Stimulated activated CD4-positive, alpha-beta T cell treated with anti-CD3 and anti-CD28 coated beads, TNF-alpha, amount 100 ng/mL, for 24 hours (primary cell): ENCODE data around the gene RYK.

Source experiments
- DNase-seq, 3 experiments: peaks; one replicate each; pipeline ENCODE4 v3.0.0-alpha.2; 2020; ENCODE audit warnings: low read depth in 3 of 3

RYK gene

GRCh38 chr3:134149286-134149685 lies 101.4 kb downstream of the RYK start:
- no peak for DNase-seq

DNA sequence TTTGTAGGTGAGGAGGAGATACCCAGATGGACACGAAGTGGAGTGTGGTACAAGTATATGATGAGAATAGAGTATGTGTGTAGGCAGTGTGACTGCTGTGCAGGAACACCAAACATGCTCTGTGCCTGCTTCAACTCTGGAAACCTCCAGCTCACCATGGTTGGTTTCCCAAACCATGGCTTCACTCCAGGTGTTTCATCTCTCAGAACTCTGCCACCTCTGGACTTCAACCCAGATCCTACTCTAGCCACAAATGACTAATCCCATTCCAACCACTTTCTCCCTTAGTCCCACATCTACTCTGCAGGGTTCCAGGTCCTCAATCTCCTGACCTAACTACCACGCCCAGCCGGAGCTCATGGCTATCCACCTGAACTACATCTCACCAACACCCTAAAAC lies 102.1 kb downstream of the RYK start:
- no peak for DNase-seq

GRCh38 chr3:134147411-134147810 lies 103.2 kb downstream of the RYK start:
- no peak for DNase-seq

DNA sequence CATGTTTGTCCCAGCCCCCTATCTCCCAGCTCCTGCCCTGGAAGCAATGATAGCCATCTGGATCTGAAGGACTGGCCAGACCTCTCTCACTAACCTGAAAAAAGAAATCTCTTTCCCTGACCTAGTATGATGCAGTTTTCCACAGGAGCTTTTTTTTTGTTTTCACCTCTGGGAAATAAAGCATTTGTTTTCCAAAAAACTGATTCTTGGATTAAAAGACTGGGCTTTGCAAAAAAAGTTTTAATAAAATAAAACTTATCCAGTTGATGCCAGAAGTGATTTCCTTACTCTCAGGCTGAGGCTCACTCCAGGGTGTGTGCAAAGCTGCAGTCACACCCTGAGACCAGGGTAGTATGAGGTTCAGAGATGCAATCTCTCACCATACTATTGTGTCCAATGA lies 104.0 kb downstream of the RYK start:
- DNase-seq: no peak

GRCh38 chr3:134145183-134145582 lies 105.5 kb downstream of the RYK start:
- no peak for DNase-seq

DNA sequence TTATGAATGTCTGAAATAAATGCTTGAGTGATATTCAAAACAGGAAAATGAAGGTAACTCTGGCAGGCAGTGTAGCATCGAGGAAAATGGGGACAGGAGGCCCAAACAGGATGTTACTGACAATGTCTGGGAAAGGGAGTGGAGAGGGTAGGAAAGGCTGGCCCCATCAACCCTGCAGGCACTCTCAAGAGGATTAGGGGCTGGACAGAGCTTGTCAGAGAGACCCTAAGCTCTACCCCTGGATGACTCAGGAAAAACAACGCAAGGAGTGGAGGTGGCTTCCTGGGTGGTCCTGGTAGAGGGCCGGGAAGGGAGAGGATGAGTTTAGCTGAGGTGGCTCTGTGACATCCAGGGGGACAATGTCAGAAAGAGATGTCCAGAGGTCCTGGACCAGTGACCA lies 106.0 kb downstream of the RYK start:
- no peak for DNase-seq

DNA sequence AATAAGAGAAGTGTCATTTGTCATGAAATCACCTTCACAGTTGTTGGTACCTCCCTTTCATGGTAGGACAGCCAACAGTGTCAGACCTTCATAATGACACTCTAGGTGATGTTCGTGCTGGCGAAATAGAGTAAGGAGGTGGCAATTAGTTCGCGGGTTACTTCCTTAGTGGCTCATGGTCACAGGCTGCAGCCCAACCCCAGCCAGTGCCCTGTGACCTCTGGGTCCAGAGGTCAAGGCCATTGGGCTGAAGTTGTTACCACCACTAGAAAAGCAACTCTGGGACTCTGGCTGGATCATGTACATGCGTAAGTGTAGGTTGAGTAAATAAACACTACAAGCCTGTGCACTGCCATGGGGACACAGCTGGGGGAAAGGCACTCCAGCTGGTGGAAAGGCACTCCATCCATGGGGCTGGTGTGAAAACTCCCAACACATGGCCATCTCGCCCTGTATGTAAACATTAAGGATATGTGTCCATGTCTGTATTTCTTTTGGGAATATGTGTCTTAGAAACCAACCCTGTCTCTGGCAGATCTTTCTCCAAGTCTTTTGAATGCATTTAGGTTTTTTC lies 106.7 kb downstream of the RYK start:
- no peak for DNase-seq

DNA sequence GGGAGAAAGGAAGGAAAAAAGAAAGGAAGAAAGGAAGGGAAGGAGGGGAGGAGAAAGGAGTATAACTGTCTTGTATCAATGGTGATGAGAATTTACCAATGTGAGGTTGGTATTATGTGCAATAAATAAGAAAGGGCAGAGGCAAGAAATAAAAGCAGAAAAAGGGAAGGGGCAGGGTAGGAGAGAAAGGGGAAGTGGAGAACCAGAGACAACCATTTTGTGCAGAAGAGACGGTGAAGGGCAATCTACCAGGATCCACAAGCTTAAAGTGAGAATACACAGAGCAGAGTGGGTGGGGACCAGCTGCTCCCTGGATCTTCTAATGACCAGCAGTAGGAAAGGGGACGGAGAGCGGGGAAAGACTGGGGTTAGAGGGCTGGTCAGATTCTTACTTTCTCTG lies 114.1 kb downstream of the RYK start:
- no peak for DNase-seq

GRCh38 chr3:134134698-134135415 lies 115.8 kb downstream of the RYK start:
- DNase-seq: no peak

GRCh38 chr3:134134240-134134639 lies 116.4 kb downstream of the RYK start:
- no peak for DNase-seq

GRCh38 chr3:134132961-134133360 lies 117.7 kb downstream of the RYK start:
- no peak for DNase-seq

DNA sequence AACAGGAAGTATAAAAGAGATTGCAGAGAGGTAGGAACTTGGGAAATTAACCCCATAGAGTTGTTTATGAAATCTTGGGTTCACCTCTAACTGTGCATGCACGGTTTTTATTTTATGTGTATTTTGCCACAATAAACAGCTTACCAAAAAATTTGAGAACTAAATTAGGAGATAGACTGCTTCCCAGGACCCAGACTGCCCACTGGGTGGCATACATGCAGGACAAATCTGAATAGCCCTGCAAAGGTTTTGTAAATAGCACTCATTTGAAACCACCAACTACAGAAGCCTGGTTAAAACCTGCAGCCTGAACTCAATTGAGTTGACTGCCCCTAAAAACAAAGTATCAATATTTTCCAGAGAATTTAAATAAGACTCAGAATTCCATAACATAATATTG lies 124.5 kb downstream of the RYK start:
- no peak for DNase-seq

- no peak for DNase-seq
These were observed 135.9 kb downstream of the RYK start for GRCh38 chr3:134114726-134115125.

DNA sequence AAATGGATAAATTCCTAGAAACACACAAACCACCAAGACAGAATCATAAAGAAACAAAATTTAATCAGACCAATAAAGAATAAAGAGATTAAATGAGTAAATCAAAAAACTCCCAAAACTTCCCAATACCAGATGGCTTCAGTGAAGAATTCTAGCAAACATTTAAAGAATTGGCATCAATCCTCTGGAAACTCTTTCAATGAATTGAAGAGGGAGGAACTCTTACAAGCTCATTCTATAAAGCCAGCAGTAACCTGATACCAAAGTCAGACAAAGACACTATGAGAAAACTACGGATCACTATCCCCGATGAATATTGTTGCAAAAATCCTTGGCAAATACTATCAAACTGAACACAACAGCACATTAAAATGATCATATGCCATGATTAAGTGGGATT lies 139.0 kb downstream of the RYK start:
- no peak for DNase-seq

- no peak for DNase-seq
These were observed 139.7 kb downstream of the RYK start for GRCh38 chr3:134110963-134111362.
